MCF 10A (cell line): ENCODE data around the gene IMMP2L. TPM values are rescaled to one million over a fixed set of nuclear protein-coding genes. Genes with fewer than 3 reads are reported as not detected.

Experiments
- BruUV-seq: library from RNA; stranded (reverse); fragments of 400-500 nt; replicated peaks from 2 replicates; lab custom pipeline; 2021; lab: Mats Ljungman, UMichigan
- CTCF ChIA-PET: fragments of 300-600 bp; sonication (Branson Sonifier 250); formaldehyde crosslinking; extraction: SDS; loops from one replicate; lab custom pipeline; 2021; ENCODE audit warnings: antibody characterized with exemption, inconsistent platforms; lab: Yijun Ruan, JAX
- POLR2A ChIA-PET: fragments of 300-600, 350-650 bp; sonication (Branson Sonifier 250); formaldehyde crosslinking; extraction: SDS; loops from one replicate; lab custom pipeline; 2020; ENCODE audit warnings: antibody characterized with exemption, inconsistent platforms; lab: Yijun Ruan, JAX
- DNase-seq: peaks from one replicate; pipeline ENCODE4 v3.0.0-alpha.2; 2018; ENCODE audit not compliant: unreplicated experiment
- H3K27ac Mint-ChIP-seq: one replicate; pipeline ENCODE4 v1.8.0; 2022; ENCODE audit warnings: mild to moderate bottlenecking, low read depth, mixed read lengths; ENCODE audit not compliant: unreplicated experiment
- H3K27me3 Mint-ChIP-seq: one replicate; pipeline ENCODE4 v1.8.0; 2022; ENCODE audit warnings: mixed read lengths; ENCODE audit not compliant: insufficient read depth, unreplicated experiment
- H3K36me3 Mint-ChIP-seq: one replicate; pipeline ENCODE4 v1.8.0; 2022; ENCODE audit warnings: mild to moderate bottlenecking, moderate library complexity, mixed read lengths; ENCODE audit not compliant: insufficient read depth, unreplicated experiment
- H3K4me1 Mint-ChIP-seq: one replicate; pipeline ENCODE4 v1.8.0; 2022; ENCODE audit warnings: mixed read lengths; ENCODE audit not compliant: insufficient read depth, unreplicated experiment
- H3K4me3 Mint-ChIP-seq: one replicate; pipeline ENCODE4 v1.8.0; 2022; ENCODE audit warnings: mild to moderate bottlenecking, moderate library complexity, mixed read lengths; ENCODE audit not compliant: unreplicated experiment
- H3K9me3 Mint-ChIP-seq: one replicate; pipeline ENCODE4 v1.8.0; 2022; ENCODE audit warnings: mixed read lengths; ENCODE audit not compliant: unreplicated experiment
- CTCF ChIP-seq: fragments of 200-600 bp; IDR thresholded peaks from one replicate; pipeline ENCODE4 v1.8.0; 2022; ENCODE audit warnings: antibody characterized with exemption, mild to moderate bottlenecking; ENCODE audit not compliant: unreplicated experiment
- intact Hi-C: fragments of 100-400 bp; cut with micrococcal nuclease; formaldehyde crosslinking; loops from 2 replicates; pipeline ENCODE4 v1.14.1; 2022
- total RNA-seq: library from RNA; stranded (reverse); gene quantifications from 2 replicates; pipeline ENCODE4 v1.2.3, GENCODE V29; 2022

Gene IMMP2L
- total RNA-seq, 1 experiment from 2014 or later = 23.7 TPM

GRCh38 chr7:111242141-111242755 is 320.0 kb downstream of the IMMP2L start:
- Mint-ChIP-seq H3K4me3 (no peak overlapping the region), H3K36me3 (no peaks in the 10 kb centered on the region), H3K9me3 (no peaks in the 10 kb centered on the region), H3K27me3 (no peaks in the 10 kb centered on the region), H3K4me1 (peaks cover 8% of the 10 kb centered on the region), H3K27ac (no peak overlapping the region)
- no TSS peak for BruUV-seq
- POLR2A ChIA-PET = interaction anchor here (0.8 kb wide), 1 partner anchor 757 kb away, joined by 3 read pairs; no protein-coding TSS in a partner anchor
- DNase-seq = no peak
- CTCF ChIA-PET = no interaction called here
- TF ChIP-seq CTCF = no peak
- intact Hi-C loops = no loop called here

- H3K27ac Mint-ChIP-seq = no peak overlapping the region
- H3K36me3 Mint-ChIP-seq = peaks cover 5% of the 10 kb centered on the region
- TF ChIP-seq CTCF = no peak
- ChIA-PET POLR2A (no interaction called here), CTCF (no interaction called here)
- no peak for DNase-seq
- BruUV-seq = no TSS peak
- peaks cover 8% of the 10 kb centered on the region for H3K4me1 Mint-ChIP-seq
- no peaks in the 10 kb centered on the region for H3K27me3 Mint-ChIP-seq
- H3K9me3 Mint-ChIP-seq = no peaks in the 10 kb centered on the region
- intact Hi-C loops = no loop called here
- no peak overlapping the region for H3K4me3 Mint-ChIP-seq
These were observed 321.9 kb downstream of the IMMP2L start for GRCh38 chr7:111240371-111240770.

GRCh38 chr7:111239437-111239836 is 322.9 kb downstream of the IMMP2L start:
- Mint-ChIP-seq H3K36me3 (peaks cover 7% of the 10 kb centered on the region), H3K27ac (no peak overlapping the region), H3K27me3 (no peaks in the 10 kb centered on the region), H3K4me3 (no peak overlapping the region), H3K9me3 (no peaks in the 10 kb centered on the region), H3K4me1 (peaks cover 8% of the 10 kb centered on the region)
- CTCF ChIA-PET = no interaction called here
- intact Hi-C loops = no loop called here
- no peak for DNase-seq
- TF ChIP-seq CTCF = no peak
- no TSS peak for BruUV-seq
- POLR2A ChIA-PET = no interaction called here

GRCh38 chr7:111238886-111239285 is 323.4 kb downstream of the IMMP2L start:
- H3K36me3 Mint-ChIP-seq = peaks cover 7% of the 10 kb centered on the region
- H3K4me1 Mint-ChIP-seq = peaks cover 8% of the 10 kb centered on the region
- no peak for TF ChIP-seq CTCF
- POLR2A ChIA-PET = no interaction called here
- peak; percentile 2 for DNase-seq
- intact Hi-C loops = no loop called here
- H3K9me3 Mint-ChIP-seq = no peaks in the 10 kb centered on the region
- H3K27me3 Mint-ChIP-seq = no peaks in the 10 kb centered on the region
- CTCF ChIA-PET = no interaction called here
- no TSS peak for BruUV-seq
- H3K4me3 Mint-ChIP-seq = no peak overlapping the region
- H3K27ac Mint-ChIP-seq = peak overlapping the region; percentile 7
